ENCODE results near the gene TESK2.

DNA sequence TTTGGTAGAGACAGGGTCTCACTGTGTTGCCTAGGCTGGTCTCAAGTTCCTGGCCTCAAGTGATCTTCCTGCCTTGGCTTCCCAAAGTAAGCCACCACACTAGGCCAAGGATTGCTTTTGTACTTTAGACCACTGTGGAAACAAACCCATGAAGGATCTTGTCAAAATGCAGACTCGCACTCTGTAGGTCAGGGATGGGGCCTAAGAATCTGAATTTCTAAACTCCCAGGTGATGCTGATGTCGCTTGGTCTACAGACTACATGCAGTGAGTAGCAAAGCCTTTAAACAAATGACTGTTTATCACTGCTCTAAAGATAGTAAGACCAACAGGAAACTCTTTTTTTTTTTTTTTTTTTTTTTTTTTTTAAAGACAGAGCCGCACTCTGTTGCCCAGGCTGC lies 96.6 kb downstream of the TESK2 start:
- no peak for TF ChIP-seq ZC3H4 (CRISPR knock-in tag; IDR thresholded peaks at IDR 0.05; ENCODE audit: borderline replicate concordance)
- no peak for TF ChIP-seq SMAD1 (CRISPR knock-in tag; IDR thresholded peaks at IDR 0.05; ENCODE audit: borderline replicate concordance, low read depth)
- TF ChIP-seq, protein P1, sequence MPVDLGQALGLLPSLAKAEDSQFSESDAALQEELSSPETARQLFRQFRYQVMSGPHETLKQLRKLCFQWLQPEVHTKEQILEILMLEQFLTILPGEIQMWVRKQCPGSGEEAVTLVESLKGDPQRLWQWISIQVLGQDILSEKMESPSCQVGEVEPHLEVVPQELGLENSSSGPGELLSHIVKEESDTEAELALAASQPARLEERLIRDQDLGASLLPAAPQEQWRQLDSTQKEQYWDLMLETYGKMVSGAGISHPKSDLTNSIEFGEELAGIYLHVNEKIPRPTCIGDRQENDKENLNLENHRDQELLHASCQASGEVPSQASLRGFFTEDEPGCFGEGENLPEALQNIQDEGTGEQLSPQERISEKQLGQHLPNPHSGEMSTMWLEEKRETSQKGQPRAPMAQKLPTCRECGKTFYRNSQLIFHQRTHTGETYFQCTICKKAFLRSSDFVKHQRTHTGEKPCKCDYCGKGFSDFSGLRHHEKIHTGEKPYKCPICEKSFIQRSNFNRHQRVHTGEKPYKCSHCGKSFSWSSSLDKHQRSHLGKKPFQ (CRISPR knock-in tag; IDR thresholded peaks at IDR 0.05; ENCODE audit: insufficient replicate concordance) = no peak
- TF ChIP-seq GABPA (IDR thresholded peaks at IDR 0.05; ENCODE audit: low read depth, low read length) = no peak
- TF ChIP-seq GABPA (CRISPR knock-in tag; IDR thresholded peaks at IDR 0.05; ENCODE audit: low read depth) = no peak
- no peak for TF ChIP-seq ZNF644 (CRISPR knock-in tag; IDR thresholded peaks at IDR 0.05; ENCODE audit: low read depth)
- TF ChIP-seq, protein P2, sequence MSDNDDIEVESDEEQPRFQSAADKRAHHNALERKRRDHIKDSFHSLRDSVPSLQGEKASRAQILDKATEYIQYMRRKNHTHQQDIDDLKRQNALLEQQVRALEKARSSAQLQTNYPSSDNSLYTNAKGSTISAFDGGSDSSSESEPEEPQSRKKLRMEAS (IDR thresholded peaks at IDR 0.05) = no peak
- TF ChIP-seq, protein P3, sequence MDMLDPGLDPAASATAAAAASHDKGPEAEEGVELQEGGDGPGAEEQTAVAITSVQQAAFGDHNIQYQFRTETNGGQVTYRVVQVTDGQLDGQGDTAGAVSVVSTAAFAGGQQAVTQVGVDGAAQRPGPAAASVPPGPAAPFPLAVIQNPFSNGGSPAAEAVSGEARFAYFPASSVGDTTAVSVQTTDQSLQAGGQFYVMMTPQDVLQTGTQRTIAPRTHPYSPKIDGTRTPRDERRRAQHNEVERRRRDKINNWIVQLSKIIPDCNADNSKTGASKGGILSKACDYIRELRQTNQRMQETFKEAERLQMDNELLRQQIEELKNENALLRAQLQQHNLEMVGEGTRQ (IDR thresholded peaks at IDR 0.05; ENCODE audit: low read depth, low read length) = no peak
- TF ChIP-seq, protein P3 (CRISPR knock-in tag; IDR thresholded peaks at IDR 0.05; ENCODE audit: borderline replicate concordance) = no peak
- no peak for TF ChIP-seq CCAR2 (optimal IDR thresholded peaks at IDR 0.05; ENCODE audit: low read depth, low read length)
- TF ChIP-seq ZNF563 (CRISPR knock-in tag; IDR thresholded peaks at IDR 0.05) = no peak
- TF ChIP-seq, protein P4, sequence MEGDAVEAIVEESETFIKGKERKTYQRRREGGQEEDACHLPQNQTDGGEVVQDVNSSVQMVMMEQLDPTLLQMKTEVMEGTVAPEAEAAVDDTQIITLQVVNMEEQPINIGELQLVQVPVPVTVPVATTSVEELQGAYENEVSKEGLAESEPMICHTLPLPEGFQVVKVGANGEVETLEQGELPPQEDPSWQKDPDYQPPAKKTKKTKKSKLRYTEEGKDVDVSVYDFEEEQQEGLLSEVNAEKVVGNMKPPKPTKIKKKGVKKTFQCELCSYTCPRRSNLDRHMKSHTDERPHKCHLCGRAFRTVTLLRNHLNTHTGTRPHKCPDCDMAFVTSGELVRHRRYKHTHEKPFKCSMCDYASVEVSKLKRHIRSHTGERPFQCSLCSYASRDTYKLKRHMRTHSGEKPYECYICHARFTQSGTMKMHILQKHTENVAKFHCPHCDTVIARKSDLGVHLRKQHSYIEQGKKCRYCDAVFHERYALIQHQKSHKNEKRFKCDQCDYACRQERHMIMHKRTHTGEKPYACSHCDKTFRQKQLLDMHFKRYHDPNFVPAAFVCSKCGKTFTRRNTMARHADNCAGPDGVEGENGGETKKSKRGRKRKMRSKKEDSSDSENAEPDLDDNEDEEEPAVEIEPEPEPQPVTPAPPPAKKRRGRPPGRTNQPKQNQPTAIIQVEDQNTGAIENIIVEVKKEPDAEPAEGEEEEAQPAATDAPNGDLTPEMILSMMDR (CRISPR knock-in tag; IDR thresholded peaks at IDR 0.05) = no peak
- no peak for TF ChIP-seq FOXA1 (IDR thresholded peaks at IDR 0.05)
- TF ChIP-seq FOXA1 (CRISPR knock-in tag; IDR thresholded peaks at IDR 0.05) = no peak
